ENCODE measurements around the gene FGR. TPM values are rescaled to one million over a fixed set of nuclear protein-coding genes. Genes with fewer than 3 reads are reported as not detected.
A peak's percentile ranks its signal among the peaks of the same experiment; 100 is the strongest.

FGR gene
- total RNA-seq, 2 donors from 2014 or later: 17.0 to 21.5 TPM

DNA sequence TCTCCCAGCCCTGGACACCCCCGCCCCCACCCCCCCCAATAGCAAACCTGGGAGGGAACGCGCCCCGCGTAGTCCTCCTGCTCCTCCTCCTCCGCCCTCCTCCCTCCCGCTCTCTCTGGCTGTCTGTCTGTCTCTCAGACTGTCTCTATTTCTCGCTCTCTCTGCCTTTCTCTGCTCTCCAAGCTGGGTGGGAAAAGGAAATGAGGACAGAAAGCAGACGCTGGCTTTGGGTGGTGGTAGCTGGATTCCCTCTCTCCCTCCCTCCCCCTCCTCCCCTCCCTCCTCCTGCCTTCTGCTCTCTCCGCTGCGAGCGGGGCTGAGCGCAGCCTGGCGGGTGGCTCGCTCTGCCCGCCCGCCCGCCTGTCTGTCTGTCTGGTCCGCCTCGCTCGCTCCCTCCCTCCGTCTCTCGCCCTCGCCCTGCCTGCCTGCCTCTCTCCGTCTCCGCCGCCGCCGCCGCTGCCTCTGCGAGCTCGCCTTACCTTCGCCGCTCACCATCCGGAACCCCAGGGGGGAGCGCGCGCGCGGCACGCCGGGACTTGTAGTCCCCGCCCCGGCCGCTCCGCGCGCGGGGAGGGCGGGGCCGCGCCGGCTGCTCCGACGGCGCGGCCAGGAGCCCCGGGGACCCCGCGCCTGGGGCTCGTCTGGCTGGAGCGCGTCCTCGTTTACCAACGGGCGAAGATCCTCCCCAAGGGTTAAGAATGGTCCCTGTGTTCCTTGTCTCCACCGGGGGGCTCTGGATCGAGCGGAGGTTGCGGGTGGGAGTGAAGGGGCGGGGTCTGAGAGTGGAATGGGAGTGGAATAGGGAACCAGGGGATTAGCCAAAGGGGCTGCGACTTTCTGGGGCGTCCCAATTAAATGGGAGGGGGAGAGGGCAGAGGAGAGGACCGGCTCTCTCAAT, 31.1 kb downstream of the FGR start, which contains the start of gene AHDC1:
Gene AHDC1, minus strand, starts transcription at position 464 of the 898 bp plus-strand sequence. CDS start 52,029 bp downstream, outside the sequence.
- Histone ChIP-seq H3K27ac (peak within 1 kb of the TSS; percentile 93 to 94), H3K36me3 (no peaks in the 10 kb centered on the region), H3K9me3 (no peaks in the 10 kb centered on the region), H3K27me3 (replicated peaks; ENCODE audit: insufficient read depth) (no peaks in the 10 kb centered on the region), H3K4me3 (peak within 1 kb of the TSS; percentile 87), H3K4me1 (ENCODE audit: control insufficient read depth in 1 of 2, low read depth in 2 of 2) (peaks cover 24 to 44% of the 10 kb centered on the region in 2 donors)
- no peak for ATAC-seq (ENCODE audit: insufficient number of reproducible peaks, low FRiP score, low read depth)
- peak; percentile 73 for DNase-seq (ENCODE audit: low spot score)
- TF ChIP-seq, protein P1, sequence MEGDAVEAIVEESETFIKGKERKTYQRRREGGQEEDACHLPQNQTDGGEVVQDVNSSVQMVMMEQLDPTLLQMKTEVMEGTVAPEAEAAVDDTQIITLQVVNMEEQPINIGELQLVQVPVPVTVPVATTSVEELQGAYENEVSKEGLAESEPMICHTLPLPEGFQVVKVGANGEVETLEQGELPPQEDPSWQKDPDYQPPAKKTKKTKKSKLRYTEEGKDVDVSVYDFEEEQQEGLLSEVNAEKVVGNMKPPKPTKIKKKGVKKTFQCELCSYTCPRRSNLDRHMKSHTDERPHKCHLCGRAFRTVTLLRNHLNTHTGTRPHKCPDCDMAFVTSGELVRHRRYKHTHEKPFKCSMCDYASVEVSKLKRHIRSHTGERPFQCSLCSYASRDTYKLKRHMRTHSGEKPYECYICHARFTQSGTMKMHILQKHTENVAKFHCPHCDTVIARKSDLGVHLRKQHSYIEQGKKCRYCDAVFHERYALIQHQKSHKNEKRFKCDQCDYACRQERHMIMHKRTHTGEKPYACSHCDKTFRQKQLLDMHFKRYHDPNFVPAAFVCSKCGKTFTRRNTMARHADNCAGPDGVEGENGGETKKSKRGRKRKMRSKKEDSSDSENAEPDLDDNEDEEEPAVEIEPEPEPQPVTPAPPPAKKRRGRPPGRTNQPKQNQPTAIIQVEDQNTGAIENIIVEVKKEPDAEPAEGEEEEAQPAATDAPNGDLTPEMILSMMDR (IDR thresholded peaks at IDR 0.05): no peak

DNA sequence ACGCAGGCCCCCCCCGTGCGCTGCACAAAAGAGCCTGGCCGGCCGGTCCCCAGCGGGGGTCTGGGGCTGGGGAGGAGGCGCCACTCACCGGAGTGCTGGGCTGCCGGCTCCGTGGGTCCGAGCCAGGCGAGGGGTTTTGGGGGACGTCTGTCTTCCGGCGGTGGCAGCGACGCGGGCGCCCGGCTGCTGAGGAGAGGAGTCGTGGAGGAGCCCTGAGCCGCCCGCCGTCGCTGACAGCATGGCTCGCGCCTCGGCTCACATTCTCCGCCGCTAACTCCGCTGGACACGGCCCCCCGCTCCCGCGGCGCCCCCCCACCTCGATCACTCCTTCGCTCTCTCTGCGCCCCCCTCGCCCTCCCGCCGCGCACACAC, 31.7 kb downstream of the FGR start:
- Histone ChIP-seq H3K27ac (peak overlapping the region; percentile 93 to 94), H3K36me3 (no peaks in the 10 kb centered on the region), H3K27me3 (replicated peaks; ENCODE audit: insufficient read depth) (no peaks in the 10 kb centered on the region), H3K4me1 (ENCODE audit: control insufficient read depth in 1 of 2, low read depth in 2 of 2) (peaks cover 30 to 51% of the 10 kb centered on the region in 2 donors), H3K4me3 (peak overlapping the region; percentile 87), H3K9me3 (no peaks in the 10 kb centered on the region)
- TF ChIP-seq, protein P1 (IDR thresholded peaks at IDR 0.05): no peak
- no peak for ATAC-seq (ENCODE audit: insufficient number of reproducible peaks, low FRiP score, low read depth)
- DNase-seq (ENCODE audit: low spot score): no peak

DNA sequence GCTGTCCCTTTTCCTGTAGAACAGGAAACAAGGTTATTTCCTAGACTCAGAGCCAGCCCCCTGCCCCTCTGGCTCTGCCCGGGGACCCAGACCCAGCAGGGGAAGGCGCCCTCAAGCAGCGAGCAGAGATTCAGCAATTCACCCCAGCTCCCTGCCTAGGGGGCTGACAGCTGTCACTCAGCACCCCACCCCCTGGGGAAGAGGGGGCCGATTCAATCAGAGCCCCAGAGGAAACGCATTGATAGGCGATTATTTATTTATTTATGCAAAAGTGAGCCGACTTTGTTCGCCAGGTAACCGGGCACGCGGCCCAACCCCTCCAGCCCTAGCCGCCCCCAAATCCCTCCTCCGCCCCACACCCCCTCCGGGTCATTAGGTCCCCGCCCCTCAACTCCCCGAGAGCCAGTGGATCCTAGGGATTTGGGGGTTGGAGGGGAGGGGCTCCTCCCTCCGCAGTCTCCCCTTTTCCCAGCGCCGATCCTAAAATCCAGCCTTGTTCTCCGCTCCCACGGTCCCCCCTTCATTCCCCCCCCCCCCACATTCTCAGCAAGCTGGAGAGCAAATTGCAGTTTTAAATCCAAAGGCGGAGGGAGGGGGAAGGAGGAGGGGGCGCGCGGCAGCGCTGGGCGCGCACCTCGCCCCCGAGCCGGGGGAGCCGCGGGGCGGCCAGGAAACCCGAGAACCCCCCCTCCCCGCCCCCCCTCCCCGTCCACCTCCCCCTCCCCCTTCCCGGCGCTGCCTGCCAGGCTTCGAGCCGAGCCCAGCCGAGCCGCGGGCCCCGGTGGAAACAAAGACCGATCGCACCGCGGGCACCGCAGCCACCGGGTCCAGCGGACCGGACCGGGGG, 32.3 kb downstream of the FGR start:
- no peaks in the 10 kb centered on the region for H3K36me3 ChIP-seq
- no peaks in the 10 kb centered on the region for H3K27me3 ChIP-seq (replicated peaks; ENCODE audit: insufficient read depth)
- ATAC-seq (ENCODE audit: insufficient number of reproducible peaks, low FRiP score, low read depth) (no peak), DNase-seq (ENCODE audit: low spot score) (no peak)
- TF ChIP-seq, protein P1 (IDR thresholded peaks at IDR 0.05): no peak
- peak overlapping the region; percentile 87 for H3K4me3 ChIP-seq
- peaks cover 36 to 57% of the 10 kb centered on the region in 2 donors for H3K4me1 ChIP-seq (ENCODE audit: control insufficient read depth in 1 of 2, low read depth in 2 of 2)
- peak overlapping the region; percentile 93 to 94 for H3K27ac ChIP-seq
- no peaks in the 10 kb centered on the region for H3K9me3 ChIP-seq

DNA sequence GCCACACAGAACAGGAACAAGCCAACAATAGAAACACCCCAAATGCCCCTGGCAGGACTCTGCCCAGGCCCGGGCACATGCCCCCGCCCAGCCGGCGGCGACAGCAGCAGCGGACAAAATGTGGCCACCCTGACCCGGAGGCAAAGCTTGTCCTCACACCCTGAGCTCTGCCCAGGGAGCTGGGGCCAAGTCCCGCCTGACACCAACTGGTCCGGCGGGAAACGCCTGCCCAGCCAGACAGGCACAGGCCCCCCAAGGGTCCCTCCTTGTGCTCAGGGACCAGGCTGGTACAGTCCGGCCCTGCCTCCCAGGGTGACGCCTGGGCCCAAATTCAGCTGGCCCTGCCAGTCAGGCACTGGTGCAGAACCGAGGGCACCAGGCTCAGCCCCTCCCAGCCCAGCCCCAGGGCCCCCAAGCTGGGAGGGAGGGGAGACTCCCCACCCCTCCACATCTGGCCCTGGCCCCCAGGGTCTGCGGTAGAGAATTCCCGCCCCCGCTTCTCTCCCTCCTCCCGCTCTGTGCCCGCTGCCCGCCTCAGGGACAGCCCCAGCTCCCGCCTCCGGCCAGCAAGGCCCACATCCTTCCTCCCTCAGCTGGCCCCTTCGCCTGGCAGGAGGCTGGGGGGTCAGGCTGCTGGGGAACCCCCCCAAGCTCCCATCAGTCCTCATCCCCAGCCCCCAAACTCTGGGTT, 33.1 kb downstream of the FGR start:
- H3K27ac ChIP-seq: peak overlapping the region; percentile 63 to 93
- no peak for ATAC-seq (ENCODE audit: insufficient number of reproducible peaks, low FRiP score, low read depth)
- peaks cover 43 to 65% of the 10 kb centered on the region in 2 donors for H3K4me1 ChIP-seq (ENCODE audit: control insufficient read depth in 1 of 2, low read depth in 2 of 2)
- no peak for DNase-seq (ENCODE audit: low spot score)
- H3K27me3 ChIP-seq (replicated peaks; ENCODE audit: insufficient read depth): no peaks in the 10 kb centered on the region
- peak overlapping the region; percentile 87 for H3K4me3 ChIP-seq
- TF ChIP-seq, protein P1 (IDR thresholded peaks at IDR 0.05): no peak
- no peaks in the 10 kb centered on the region for H3K36me3 ChIP-seq
- H3K9me3 ChIP-seq: no peaks in the 10 kb centered on the region
